Erythroblast (primary cell): ENCODE measurements around the gene ADM5.

Source experiments
- GATA1 ChIP-seq: IDR thresholded peaks from 2 replicates; pipeline ENCODE4 v1.6.1; 2011; ENCODE audit warnings: low read depth, mild to moderate bottlenecking, control low read depth, low read length, moderate library complexity
- POLR2A ChIP-seq: IDR thresholded peaks from 2 replicates; pipeline ENCODE4 v1.6.1; 2011; ENCODE audit warnings: mild to moderate bottlenecking, low read length

- TF ChIP-seq POLR2A = no peak
- no peak for TF ChIP-seq GATA1
These were observed 10.2 kb upstream of the ADM5 start for GRCh38 chr19:49678985-49679770.
